Measurements from ENCODE around the gene APBB2.

The APBB2 gene

DNA sequence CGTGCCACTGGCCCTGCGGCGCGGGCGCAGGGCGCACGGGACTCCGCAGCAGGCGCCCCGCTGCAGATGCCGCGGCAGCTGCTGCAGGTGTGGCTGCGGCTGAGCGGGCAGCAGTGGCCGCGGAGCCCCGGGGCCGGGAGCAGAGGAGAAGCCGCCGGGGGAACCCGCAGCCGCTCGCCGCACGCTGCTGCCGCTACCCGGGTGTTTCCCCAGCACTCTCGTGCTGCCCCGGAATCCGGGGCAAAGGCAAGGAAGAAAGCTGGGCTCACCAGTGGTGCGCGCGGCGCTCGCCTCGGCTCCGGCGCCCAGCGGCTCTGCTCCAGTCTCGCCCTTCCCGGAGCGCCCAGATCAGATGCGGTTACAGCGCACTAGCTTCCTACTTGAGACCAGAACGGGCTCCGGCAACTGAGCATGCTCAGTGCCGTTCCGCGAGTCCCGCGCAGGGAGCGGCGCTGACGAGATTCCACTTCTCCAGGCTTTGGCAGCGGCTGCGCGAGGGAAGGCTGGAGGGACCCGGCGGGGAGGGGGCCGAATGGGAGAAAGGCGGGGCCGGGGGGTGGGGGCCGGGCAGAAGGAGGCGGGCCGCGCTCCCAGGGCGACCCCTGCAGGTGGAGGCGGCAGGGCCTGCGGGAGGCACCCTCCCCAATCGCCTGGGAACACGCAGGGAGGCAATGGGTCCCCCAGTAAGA lies at the start of gene APBB2:
Gene APBB2, minus strand, starts transcription at position 407 of the 689 bp plus-strand sequence. CDS start 181,288 bp downstream, outside the sequence.
- TF ChIP-seq CTCF (IDR thresholded peaks at IDR 0.05; ENCODE audit: low read depth, low read length, missing control alignments) = peak; percentile 75
- H3K4me3 ChIP-seq (replicated peaks; ENCODE audit: low read depth, low read length) = peak within 1 kb of the TSS; percentile 84
- DNase-seq (ENCODE audit: extremely low read depth, low read depth) = peak; percentile 88

DNA sequence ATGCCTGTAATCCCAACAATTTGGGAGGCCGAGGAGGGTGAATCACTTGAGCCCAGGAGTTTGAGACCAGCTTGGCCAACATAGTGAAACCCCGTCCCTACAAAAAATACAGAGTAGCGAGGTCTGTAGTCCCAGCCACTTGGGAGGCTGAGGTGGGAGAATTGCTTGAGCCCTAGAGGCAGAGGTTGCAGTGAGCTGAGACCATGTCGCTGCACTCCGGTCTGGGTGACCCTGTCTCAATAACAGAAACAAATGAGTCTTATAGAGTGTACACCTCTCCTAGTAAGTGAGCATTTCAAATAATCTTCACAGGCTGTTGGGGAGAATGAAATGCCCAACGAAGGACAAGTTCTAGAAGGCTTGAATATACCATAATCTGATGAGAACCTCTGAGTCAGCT lies 47.9 kb upstream of the APBB2 start:
- TF ChIP-seq CTCF (IDR thresholded peaks at IDR 0.05; ENCODE audit: low read depth, low read length, missing control alignments) = no peak
- DNase-seq (ENCODE audit: extremely low read depth, low read depth) = no peak

DNA sequence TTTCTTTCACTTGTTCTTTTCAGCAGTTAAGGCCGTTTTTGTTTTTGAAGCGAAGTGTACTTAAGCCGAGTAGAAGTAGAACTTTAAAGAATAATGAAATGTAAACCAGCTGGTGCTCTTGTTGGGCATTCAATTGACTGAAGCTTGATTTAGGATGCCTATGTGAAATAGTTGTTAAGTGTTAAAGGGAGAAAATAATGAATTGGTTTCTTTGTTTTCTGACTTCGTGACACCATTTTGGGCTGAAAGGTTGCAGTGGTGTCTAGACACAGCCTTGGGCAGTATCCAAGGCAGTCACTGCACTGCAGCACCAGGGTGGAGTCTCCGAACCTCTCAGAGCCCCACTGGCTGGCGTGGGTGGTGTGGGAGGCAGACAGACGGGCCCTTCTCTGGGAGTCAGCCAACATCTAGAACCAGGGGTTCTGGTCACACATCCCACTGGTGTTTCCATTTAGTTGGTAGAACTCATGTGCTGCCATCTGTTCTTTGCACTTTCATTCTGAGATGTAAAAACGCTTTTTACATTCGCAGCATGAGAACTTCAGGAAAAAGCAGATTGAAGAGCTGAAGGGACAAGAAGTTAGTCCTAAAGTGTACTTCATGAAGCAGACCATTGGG lies 45.9 kb upstream of the APBB2 start:
- TF ChIP-seq CTCF (IDR thresholded peaks at IDR 0.05; ENCODE audit: low read depth, low read length, missing control alignments) = no peak
- DNase-seq (ENCODE audit: extremely low read depth, low read depth) = no peak
- no peak overlapping the region for H3K4me3 ChIP-seq (replicated peaks; ENCODE audit: low read depth, low read length)

More for the DNA sequence above, 47.9 kb upstream of the APBB2 start:
- H3K4me3 ChIP-seq (replicated peaks; ENCODE audit: low read depth, low read length) = no peak overlapping the region

- H3K4me3 ChIP-seq (replicated peaks; ENCODE audit: low read depth, low read length) = peak overlapping the region; percentile 91
- DNase-seq (ENCODE audit: extremely low read depth, low read depth) = peak; percentile 33
- peak; percentile 40 for TF ChIP-seq CTCF (IDR thresholded peaks at IDR 0.05; ENCODE audit: low read depth, low read length, missing control alignments)
These were observed 44.4 kb upstream of the APBB2 start for GRCh38 chr4:41258783-41259182.

- peak overlapping the region; percentile 91 for H3K4me3 ChIP-seq (replicated peaks; ENCODE audit: low read depth, low read length)
- no peak for TF ChIP-seq CTCF (IDR thresholded peaks at IDR 0.05; ENCODE audit: low read depth, low read length, missing control alignments)
- no peak for DNase-seq (ENCODE audit: extremely low read depth, low read depth)
These were observed 43.6 kb upstream of the APBB2 start for GRCh38 chr4:41257906-41258305.

- DNase-seq (ENCODE audit: extremely low read depth, low read depth) = no peak
- H3K4me3 ChIP-seq (replicated peaks; ENCODE audit: low read depth, low read length) = peak overlapping the region; percentile 91
- no peak for TF ChIP-seq CTCF (IDR thresholded peaks at IDR 0.05; ENCODE audit: low read depth, low read length, missing control alignments)
These were observed 43.0 kb upstream of the APBB2 start for GRCh38 chr4:41257257-41257901.
